OCI-LY3 (cell line): Measurements from ENCODE around the gene DNMBP.

Experiments
- H2AFZ ChIP-seq: fragments of 200-600, 300-600 bp; shearing (Covaris generic); 2 replicates; pipeline ENCODE4 v1.6.0; 2014; ENCODE audit warnings: antibody characterized with exemption, low read depth, low read length
- H3K27ac ChIP-seq: fragments of 200-600, 300-600 bp; sonication (generic); 2 replicates; pipeline ENCODE4 v1.5.1; 2014; ENCODE audit warnings: mild to moderate bottlenecking, low read length, moderate library complexity, mixed read lengths
- H3K27me3 ChIP-seq: fragments of 200-600, 300-600 bp; sonication (generic); 2 replicates; pipeline ENCODE4 v1.6.1; 2014; ENCODE audit warnings: low read depth, low read length, mixed read lengths
- H3K36me3 ChIP-seq: fragments of 200-600, 300-600 bp; sonication (generic); replicated peaks from 2 replicates; pipeline ENCODE3; 2014; ENCODE audit warnings: low read depth, low read length, mixed read lengths
- H3K4me1 ChIP-seq: fragments of 300-600, 200-600 bp; sonication (generic); 2 replicates; pipeline ENCODE4 v1.6.1; 2014; ENCODE audit warnings: low read length, mixed read lengths
- H3K4me2 ChIP-seq: fragments of 200-600, 300-600 bp; sonication (generic); 2 replicates; pipeline ENCODE4 v1.6.1; 2014; ENCODE audit warnings: low read length, mixed read lengths
- H3K4me3 ChIP-seq: fragments of 300-600, 200-600 bp; sonication (generic); 2 replicates; pipeline ENCODE4 v1.5.1; 2014; ENCODE audit warnings: antibody characterized with exemption, mild to moderate bottlenecking, low read length, moderate library complexity
- H3K79me2 ChIP-seq: fragments of 300-600, 200-600 bp; shearing (Covaris generic); 2 replicates; pipeline ENCODE4 v1.6.1; 2014; ENCODE audit warnings: mild to moderate bottlenecking, low read length, mixed read lengths
- H3K9ac ChIP-seq: fragments of 300-600, 200-600 bp; shearing (Covaris generic); 2 replicates; pipeline ENCODE4 v1.6.0; 2014; ENCODE audit warnings: mild to moderate bottlenecking, low read length, moderate library complexity
- H3K9me3 ChIP-seq: fragments of 200-600, 300-600 bp; shearing (Covaris generic); 2 replicates; pipeline ENCODE4 v1.6.1; 2014; ENCODE audit warnings: low read length, mixed read lengths; ENCODE audit not compliant: insufficient read depth
- H4K20me1 ChIP-seq: fragments of 200-600, 300-600 bp; sonication (generic); 2 replicates; pipeline ENCODE4 v1.6.1; 2016; ENCODE audit warnings: low read length, mixed read lengths; ENCODE audit not compliant: insufficient read depth
- EZH2phosphoT487 ChIP-seq: fragments of 200-600 bp; shearing (Covaris generic); IDR thresholded peaks from 2 replicates; pipeline ENCODE4 v1.6.1; 2018; ENCODE audit warnings: antibody characterized with exemption, mixed run types, low read depth
- TF ChIP-seq, protein P1 (sequence below): fragments of 200-600, 300-600 bp; sonication (generic); IDR thresholded peaks from 2 replicates; pipeline ENCODE4 v1.5.1; 2014; ENCODE audit warnings: antibody characterized with exemption, low read length, low read depth

DNMBP gene

DNA sequence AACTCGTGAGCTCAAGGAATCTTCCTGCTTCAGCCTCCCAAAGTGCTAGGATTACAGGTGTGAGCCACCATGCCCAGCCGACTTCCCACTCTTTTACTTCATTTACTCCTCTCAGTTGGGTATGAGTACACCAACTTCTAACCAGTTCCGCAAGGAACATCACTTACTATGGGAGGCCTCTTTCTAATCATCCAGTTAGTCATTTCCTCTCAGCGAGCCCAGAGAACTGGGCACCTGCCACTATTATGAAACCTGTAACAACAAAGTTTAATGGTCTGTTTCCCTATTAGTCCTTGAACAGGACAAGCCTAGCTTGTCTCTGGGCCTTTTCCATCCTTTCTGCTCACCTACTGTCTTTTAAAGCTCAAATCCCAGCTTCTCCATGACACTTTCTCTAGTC is 88.8 kb downstream of the DNMBP start:
- Histone ChIP-seq H3K4me1 (no peaks in the 10 kb centered on the region), H4K20me1 (no peaks in the 10 kb centered on the region), H3K9me3 (no peaks in the 10 kb centered on the region), H3K9ac (no peak overlapping the region), H3K27ac (no peak overlapping the region), H3K4me3 (no peak overlapping the region), H3K27me3 (no peaks in the 10 kb centered on the region), H3K4me2 (no peak overlapping the region), H3K36me3 (no peaks in the 10 kb centered on the region), H3K79me2 (no peaks in the 10 kb centered on the region), H2AFZ (no peak overlapping the region)
- TF ChIP-seq EZH2phosphoT487, result no peak
- TF ChIP-seq, protein P1, sequence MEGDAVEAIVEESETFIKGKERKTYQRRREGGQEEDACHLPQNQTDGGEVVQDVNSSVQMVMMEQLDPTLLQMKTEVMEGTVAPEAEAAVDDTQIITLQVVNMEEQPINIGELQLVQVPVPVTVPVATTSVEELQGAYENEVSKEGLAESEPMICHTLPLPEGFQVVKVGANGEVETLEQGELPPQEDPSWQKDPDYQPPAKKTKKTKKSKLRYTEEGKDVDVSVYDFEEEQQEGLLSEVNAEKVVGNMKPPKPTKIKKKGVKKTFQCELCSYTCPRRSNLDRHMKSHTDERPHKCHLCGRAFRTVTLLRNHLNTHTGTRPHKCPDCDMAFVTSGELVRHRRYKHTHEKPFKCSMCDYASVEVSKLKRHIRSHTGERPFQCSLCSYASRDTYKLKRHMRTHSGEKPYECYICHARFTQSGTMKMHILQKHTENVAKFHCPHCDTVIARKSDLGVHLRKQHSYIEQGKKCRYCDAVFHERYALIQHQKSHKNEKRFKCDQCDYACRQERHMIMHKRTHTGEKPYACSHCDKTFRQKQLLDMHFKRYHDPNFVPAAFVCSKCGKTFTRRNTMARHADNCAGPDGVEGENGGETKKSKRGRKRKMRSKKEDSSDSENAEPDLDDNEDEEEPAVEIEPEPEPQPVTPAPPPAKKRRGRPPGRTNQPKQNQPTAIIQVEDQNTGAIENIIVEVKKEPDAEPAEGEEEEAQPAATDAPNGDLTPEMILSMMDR, result no peak

DNA sequence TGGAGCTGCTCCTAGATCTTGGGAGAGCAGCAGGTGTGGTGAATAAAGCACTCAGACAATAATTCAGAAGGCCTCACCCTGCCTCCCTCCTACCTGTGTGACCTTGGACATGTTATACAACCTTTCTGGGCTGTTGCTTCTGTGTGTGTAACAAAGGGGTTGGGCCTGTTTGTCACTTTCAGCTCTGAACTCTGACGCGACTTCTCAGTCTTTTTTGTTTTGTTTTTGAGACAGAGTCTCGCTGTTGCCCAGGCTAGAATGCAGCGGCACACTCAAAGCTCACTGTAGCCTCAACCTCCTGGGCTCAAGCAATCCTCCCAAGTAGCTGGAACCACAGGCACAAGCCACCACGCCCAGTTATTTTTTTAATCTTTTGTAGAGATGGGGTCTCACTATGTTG is 89.3 kb downstream of the DNMBP start:
- Histone ChIP-seq H3K4me1 (no peaks in the 10 kb centered on the region), H2AFZ (no peak overlapping the region), H3K9ac (no peak overlapping the region), H3K27ac (no peak overlapping the region), H3K79me2 (no peaks in the 10 kb centered on the region), H3K36me3 (no peaks in the 10 kb centered on the region), H4K20me1 (no peaks in the 10 kb centered on the region), H3K4me3 (no peak overlapping the region), H3K27me3 (no peaks in the 10 kb centered on the region), H3K4me2 (no peak overlapping the region), H3K9me3 (no peaks in the 10 kb centered on the region)
- TF ChIP-seq, protein P1, result no peak
- TF ChIP-seq EZH2phosphoT487, result no peak

DNA sequence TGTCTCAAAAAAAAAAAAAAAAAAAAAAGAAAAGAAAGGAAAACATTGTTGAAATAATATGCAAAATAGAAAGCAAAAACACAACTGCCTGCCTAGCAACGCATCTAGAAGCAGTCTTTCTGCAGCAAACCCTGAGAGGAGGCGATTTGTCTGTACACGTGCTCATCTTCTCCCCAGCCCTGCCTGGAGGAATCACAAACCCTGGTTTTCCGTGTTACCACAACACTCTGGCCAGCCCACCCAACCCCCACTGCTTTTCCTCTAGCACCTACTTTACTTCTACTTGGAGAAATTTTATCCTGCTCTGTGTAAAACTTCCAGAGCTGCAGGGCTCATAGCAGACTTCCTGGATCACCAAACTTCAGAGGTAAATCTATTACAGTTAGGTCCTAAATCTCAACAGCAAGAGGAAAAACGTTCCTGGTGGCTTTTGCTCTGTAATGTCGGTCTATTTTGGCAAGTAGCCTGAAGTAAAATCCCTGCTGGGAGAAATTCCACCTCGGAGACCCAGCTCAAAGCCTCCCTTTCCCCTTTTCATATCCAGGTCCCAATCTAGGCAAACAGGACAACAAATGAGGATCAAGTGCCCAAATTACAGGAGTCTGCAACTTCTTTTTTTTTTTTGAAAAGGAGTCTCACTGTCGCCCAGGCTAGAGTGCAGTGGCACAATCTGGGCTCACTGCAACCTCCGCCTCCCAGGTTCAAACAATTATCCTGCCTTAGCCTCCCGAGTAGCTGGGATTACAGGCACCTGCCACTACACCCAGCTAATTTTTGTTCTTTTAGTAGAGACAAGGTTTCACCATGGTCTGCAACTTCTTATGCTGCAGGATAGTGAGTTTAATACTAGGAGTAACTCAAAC is 91.6 kb downstream of the DNMBP start:
- Histone ChIP-seq H3K27ac (no peak overlapping the region), H3K4me2 (no peak overlapping the region), H4K20me1 (no peaks in the 10 kb centered on the region), H2AFZ (no peak overlapping the region), H3K4me3 (no peak overlapping the region), H3K27me3 (no peaks in the 10 kb centered on the region), H3K9ac (no peak overlapping the region), H3K79me2 (no peaks in the 10 kb centered on the region), H3K9me3 (no peaks in the 10 kb centered on the region), H3K4me1 (no peaks in the 10 kb centered on the region), H3K36me3 (no peaks in the 10 kb centered on the region)
- no peak for TF ChIP-seq EZH2phosphoT487
- TF ChIP-seq, protein P1, result no peak

DNA sequence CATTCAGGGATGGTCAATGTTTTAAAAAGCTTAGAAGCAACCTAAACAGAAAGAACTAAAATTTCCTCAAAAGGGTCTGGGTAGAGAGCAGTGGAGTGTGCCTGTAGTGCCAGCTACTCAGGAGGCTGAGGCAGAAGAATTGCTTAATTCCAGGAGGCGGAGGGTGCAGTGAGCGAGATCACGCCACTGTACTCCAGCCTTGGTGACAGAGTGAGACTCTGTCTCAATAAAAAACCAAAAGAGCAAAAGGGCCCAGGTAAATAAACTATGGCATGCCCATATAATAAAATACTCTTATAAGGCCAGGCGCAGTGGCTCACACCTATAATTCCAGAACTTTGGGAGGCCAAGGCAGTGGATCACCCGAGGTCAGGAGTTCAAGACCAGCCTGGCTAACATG is 93.0 kb downstream of the DNMBP start:
- TF ChIP-seq, protein P1, result no peak
- TF ChIP-seq EZH2phosphoT487, result no peak
- no peak overlapping the region for H3K4me3 ChIP-seq
- no peaks in the 10 kb centered on the region for H3K4me1 ChIP-seq
- no peak overlapping the region for H3K9ac ChIP-seq
- no peaks in the 10 kb centered on the region for H4K20me1 ChIP-seq
- H3K36me3 ChIP-seq, result no peaks in the 10 kb centered on the region
- no peak overlapping the region for H3K4me2 ChIP-seq
- no peaks in the 10 kb centered on the region for H3K9me3 ChIP-seq
- H3K79me2 ChIP-seq, result no peaks in the 10 kb centered on the region
- no peak overlapping the region for H2AFZ ChIP-seq
- H3K27me3 ChIP-seq, result no peaks in the 10 kb centered on the region
- H3K27ac ChIP-seq, result no peak overlapping the region
